ENCODE results near the gene LHX1.

LHX1 gene

DNA sequence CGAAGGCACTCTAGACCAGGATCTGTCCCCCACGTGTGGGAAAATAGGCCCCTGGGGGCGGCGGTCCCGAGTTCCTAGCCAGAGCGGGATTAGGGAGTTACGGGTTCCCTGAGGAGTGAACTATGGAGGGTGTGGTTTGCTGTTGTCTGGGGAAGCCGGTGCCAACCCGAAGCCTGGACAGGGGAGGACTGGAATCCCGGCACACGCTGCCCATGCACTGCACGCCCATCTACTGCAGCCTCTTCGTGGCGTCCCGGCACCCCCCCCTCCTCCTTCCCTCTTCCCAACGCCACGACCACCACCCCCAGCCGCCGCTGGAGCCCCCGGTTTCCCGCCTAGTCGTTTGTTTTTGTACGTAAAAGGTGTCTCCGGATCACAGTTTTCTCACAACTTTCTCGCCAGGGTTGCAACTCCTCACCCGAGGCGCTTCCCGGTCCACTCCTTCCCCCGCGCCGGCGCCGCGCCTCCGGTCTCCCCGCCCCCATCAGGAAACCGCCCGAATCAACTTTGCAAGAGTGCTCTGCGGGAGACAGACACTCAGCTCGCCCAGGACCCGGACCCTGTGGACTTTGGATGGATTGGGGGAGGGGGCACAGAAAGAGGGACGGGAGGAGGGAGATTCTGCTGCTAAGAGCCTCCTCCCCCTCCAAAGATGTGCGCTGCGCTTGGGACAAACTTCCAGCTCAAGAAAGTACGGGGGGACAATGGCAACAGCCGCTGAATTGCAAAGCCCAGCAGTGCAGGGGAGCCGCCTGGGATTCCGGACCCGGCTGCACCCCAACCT is 1.4 kb upstream of the LHX1 start (continued):
- TF ChIP-seq ZNF521 (tag by site-specific recombination; IDR thresholded peaks at IDR 0.05) (no peak), ZNF37A (tag by site-specific recombination; IDR thresholded peaks at IDR 0.05) (no peak), ZNF184 (tag by site-specific recombination; IDR thresholded peaks at IDR 0.05) (no peak), ZNF274 (IDR thresholded peaks at IDR 0.05; ENCODE audit: low read length) (no peak), ZNF274 (tag by site-specific recombination; IDR thresholded peaks at IDR 0.05; ENCODE audit: borderline replicate concordance) (no peak), ZSCAN16 (tag by site-specific recombination; IDR thresholded peaks at IDR 0.05) (0 out of 2 replicates have a peak, but pooled peaks have one; percentile 0), ZNF48 (tag by site-specific recombination; IDR thresholded peaks at IDR 0.05) (no peak), ZNF221 (tag by site-specific recombination; IDR thresholded peaks at IDR 0.05; ENCODE audit: borderline replicate concordance) (no peak), KLF7 (tag by site-specific recombination; IDR thresholded peaks at IDR 0.05; ENCODE audit: borderline replicate concordance) (0 out of 2 replicates have a peak, but pooled peaks have one; percentile 46), ZBTB21 (tag by site-specific recombination; IDR thresholded peaks at IDR 0.05) (no peak), GFI1B (tag by site-specific recombination; IDR thresholded peaks at IDR 0.05) (no peak), ZNF391 (tag by site-specific recombination; IDR thresholded peaks at IDR 0.05; ENCODE audit: borderline replicate concordance, low read depth) (no peak), ZNF155 (tag by site-specific recombination; IDR thresholded peaks at IDR 0.05) (no peak), MEIS1 (CRISPR knock-in tag; IDR thresholded peaks at IDR 0.05; ENCODE audit: borderline replicate concordance) (no peak), ZNF530 (tag by site-specific recombination; IDR thresholded peaks at IDR 0.05; ENCODE audit: low read depth) (no peak), BCL11A (tag by site-specific recombination; IDR thresholded peaks at IDR 0.05; ENCODE audit: low read depth) (0 out of 2 replicates have a peak, but pooled peaks have one; percentile 9), ZNF529 (tag by site-specific recombination; IDR thresholded peaks at IDR 0.05; ENCODE audit: insufficient replicate concordance) (no peak), ZNF658 (tag by site-specific recombination; IDR thresholded peaks at IDR 0.05) (no peak), ZNF555 (tag by site-specific recombination; conservative IDR thresholded peaks at IDR 0.05) (no peak), ZNF791 (tag by site-specific recombination; IDR thresholded peaks at IDR 0.05) (no peak), ZSCAN23 (tag by site-specific recombination; IDR thresholded peaks at IDR 0.05) (no peak)
- TF ChIP-seq, protein P1, sequence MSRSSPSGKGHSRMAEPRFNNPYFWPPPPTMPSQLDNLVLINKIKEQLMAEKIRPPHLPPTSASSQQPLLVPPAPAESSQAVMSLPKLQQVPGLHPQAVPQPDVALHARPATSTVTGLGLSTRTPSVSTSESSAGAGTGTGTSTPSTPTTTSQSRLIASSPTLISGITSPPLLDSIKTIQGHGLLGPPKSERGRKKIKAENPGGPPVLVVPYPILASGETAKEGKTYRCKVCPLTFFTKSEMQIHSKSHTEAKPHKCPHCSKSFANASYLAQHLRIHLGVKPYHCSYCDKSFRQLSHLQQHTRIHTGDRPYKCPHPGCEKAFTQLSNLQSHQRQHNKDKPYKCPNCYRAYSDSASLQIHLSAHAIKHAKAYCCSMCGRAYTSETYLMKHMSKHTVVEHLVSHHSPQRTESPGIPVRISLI (tag by site-specific recombination; IDR thresholded peaks at IDR 0.05), result no peak
- TF ChIP-seq, protein P2, sequence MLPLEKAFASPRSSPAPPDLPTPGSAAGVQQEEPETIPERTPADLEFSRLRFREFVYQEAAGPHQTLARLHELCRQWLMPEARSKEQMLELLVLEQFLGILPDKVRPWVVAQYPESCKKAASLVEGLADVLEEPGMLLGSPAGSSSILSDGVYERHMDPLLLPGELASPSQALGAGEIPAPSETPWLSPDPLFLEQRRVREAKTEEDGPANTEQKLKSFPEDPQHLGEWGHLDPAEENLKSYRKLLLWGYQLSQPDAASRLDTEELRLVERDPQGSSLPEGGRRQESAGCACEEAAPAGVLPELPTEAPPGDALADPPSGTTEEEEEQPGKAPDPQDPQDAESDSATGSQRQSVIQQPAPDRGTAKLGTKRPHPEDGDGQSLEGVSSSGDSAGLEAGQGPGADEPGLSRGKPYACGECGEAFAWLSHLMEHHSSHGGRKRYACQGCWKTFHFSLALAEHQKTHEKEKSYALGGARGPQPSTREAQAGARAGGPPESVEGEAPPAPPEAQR (tag by site-specific recombination; IDR thresholded peaks at IDR 0.05), result no peak
- TF ChIP-seq, protein P3, sequence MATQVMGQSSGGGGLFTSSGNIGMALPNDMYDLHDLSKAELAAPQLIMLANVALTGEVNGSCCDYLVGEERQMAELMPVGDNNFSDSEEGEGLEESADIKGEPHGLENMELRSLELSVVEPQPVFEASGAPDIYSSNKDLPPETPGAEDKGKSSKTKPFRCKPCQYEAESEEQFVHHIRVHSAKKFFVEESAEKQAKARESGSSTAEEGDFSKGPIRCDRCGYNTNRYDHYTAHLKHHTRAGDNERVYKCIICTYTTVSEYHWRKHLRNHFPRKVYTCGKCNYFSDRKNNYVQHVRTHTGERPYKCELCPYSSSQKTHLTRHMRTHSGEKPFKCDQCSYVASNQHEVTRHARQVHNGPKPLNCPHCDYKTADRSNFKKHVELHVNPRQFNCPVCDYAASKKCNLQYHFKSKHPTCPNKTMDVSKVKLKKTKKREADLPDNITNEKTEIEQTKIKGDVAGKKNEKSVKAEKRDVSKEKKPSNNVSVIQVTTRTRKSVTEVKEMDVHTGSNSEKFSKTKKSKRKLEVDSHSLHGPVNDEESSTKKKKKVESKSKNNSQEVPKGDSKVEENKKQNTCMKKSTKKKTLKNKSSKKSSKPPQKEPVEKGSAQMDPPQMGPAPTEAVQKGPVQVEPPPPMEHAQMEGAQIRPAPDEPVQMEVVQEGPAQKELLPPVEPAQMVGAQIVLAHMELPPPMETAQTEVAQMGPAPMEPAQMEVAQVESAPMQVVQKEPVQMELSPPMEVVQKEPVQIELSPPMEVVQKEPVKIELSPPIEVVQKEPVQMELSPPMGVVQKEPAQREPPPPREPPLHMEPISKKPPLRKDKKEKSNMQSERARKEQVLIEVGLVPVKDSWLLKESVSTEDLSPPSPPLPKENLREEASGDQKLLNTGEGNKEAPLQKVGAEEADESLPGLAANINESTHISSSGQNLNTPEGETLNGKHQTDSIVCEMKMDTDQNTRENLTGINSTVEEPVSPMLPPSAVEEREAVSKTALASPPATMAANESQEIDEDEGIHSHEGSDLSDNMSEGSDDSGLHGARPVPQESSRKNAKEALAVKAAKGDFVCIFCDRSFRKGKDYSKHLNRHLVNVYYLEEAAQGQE (tag by site-specific recombination; IDR thresholded peaks at IDR 0.05), result no peak
- TF ChIP-seq, protein P4, sequence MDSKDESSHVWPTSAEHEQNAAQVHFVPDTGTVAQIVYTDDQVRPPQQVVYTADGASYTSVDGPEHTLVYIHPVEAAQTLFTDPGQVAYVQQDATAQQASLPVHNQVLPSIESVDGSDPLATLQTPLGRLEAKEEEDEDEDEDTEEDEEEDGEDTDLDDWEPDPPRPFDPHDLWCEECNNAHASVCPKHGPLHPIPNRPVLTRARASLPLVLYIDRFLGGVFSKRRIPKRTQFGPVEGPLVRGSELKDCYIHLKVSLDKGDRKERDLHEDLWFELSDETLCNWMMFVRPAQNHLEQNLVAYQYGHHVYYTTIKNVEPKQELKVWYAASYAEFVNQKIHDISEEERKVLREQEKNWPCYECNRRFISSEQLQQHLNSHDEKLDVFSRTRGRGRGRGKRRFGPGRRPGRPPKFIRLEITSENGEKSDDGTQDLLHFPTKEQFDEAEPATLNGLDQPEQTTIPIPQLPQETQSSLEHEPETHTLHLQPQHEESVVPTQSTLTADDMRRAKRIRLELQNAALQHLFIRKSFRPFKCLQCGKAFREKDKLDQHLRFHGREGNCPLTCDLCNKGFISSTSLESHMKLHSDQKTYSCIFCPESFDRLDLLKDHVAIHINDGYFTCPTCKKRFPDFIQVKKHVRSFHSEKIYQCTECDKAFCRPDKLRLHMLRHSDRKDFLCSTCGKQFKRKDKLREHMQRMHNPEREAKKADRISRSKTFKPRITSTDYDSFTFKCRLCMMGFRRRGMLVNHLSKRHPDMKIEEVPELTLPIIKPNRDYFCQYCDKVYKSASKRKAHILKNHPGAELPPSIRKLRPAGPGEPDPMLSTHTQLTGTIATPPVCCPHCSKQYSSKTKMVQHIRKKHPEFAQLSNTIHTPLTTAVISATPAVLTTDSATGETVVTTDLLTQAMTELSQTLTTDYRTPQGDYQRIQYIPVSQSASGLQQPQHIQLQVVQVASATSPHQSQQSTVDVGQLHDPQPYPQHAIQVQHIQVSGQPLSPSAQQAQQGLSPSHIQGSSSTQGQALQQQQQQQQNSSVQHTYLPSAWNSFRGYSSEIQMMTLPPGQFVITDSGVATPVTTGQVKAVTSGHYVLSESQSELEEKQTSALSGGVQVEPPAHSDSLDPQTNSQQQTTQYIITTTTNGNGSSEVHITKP (tag by site-specific recombination; IDR thresholded peaks at IDR 0.05), result peak; percentile 96
- TF ChIP-seq, protein P5, sequence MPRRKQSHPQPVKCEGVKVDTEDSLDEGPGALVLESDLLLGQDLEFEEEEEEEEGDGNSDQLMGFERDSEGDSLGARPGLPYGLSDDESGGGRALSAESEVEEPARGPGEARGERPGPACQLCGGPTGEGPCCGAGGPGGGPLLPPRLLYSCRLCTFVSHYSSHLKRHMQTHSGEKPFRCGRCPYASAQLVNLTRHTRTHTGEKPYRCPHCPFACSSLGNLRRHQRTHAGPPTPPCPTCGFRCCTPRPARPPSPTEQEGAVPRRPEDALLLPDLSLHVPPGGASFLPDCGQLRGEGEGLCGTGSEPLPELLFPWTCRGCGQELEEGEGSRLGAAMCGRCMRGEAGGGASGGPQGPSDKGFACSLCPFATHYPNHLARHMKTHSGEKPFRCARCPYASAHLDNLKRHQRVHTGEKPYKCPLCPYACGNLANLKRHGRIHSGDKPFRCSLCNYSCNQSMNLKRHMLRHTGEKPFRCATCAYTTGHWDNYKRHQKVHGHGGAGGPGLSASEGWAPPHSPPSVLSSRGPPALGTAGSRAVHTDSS (tag by site-specific recombination; IDR thresholded peaks at IDR 0.05), result no peak
- TF ChIP-seq, protein P6, sequence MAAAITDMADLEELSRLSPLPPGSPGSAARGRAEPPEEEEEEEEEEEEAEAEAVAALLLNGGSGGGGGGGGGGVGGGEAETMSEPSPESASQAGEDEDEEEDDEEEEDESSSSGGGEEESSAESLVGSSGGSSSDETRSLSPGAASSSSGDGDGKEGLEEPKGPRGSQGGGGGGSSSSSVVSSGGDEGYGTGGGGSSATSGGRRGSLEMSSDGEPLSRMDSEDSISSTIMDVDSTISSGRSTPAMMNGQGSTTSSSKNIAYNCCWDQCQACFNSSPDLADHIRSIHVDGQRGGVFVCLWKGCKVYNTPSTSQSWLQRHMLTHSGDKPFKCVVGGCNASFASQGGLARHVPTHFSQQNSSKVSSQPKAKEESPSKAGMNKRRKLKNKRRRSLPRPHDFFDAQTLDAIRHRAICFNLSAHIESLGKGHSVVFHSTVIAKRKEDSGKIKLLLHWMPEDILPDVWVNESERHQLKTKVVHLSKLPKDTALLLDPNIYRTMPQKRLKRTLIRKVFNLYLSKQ (tag by site-specific recombination; IDR thresholded peaks at IDR 0.05; ENCODE audit: borderline replicate concordance), result no peak

Data from HEK293 (cell line).